ENCODE data around the gene DNLZ. TPM values are rescaled to one million over a fixed set of nuclear protein-coding genes. Genes with fewer than 3 reads are reported as not detected.

Gene DNLZ
- total RNA-seq, 4 donors from 2014 or later, result 16.2 to 58.4 (median 23.1) TPM

GRCh38 chr9:136311051-136312008 is 52.2 kb downstream of the DNLZ start:
- Histone ChIP-seq H3K9me3 (no peaks in the 10 kb centered on the region), H3K27me3 (no peaks in the 10 kb centered on the region), H3K4me3 (replicated peaks in 1 of 3) (peak overlapping the region in 1 of 3 donors; percentile 23), H3K4me1 (peaks cover 28 to 38% of the 10 kb centered on the region in 2 donors), H3K36me3 (no peaks in the 10 kb centered on the region), H3K27ac (peak overlapping the region; percentile 21 to 61 (median 46))
- 32 to 49% methylated on average over 9 to 19 of the region's 23 CpGs for WGBS, 2 donors
- intact Hi-C loops (cut with DNase I), result no loop called here
- DNase-seq, result peak; percentile 83 to 84
- TF ChIP-seq CTCF (IDR thresholded peaks at IDR 0.05) (no peak), POLR2A (IDR thresholded peaks at IDR 0.05) (peak in 1 of 2 donors; percentile 35)

- no peaks in the 10 kb centered on the region for H3K27me3 ChIP-seq
- H3K4me1 ChIP-seq, result peaks cover 28 to 38% of the 10 kb centered on the region in 2 donors
- WGBS, 2 donors, result 32 to 50% methylated on average over 10 to 12 of the region's 28 CpGs
- intact Hi-C loops (cut with DNase I), result no loop called here
- H3K27ac ChIP-seq, result peak overlapping the region; percentile 12 to 61 (median 46)
- no peaks in the 10 kb centered on the region for H3K9me3 ChIP-seq
- peak overlapping the region in 1 of 3 donors; percentile 23 for H3K4me3 ChIP-seq (replicated peaks in 1 of 3)
- DNase-seq, result peak; percentile 28 to 36
- no peak for TF ChIP-seq POLR2A (IDR thresholded peaks at IDR 0.05)
- no peak for TF ChIP-seq CTCF (IDR thresholded peaks at IDR 0.05)
- H3K36me3 ChIP-seq, result no peaks in the 10 kb centered on the region
Measured at GRCh38 chr9:136310273-136311030, 53.1 kb downstream of the DNLZ start.

- WGBS, 2 donors, result 89 to 92% methylated on average over 5 of the region's 5 CpGs
Measured at GRCh38 chr9:136309806-136310220, 53.7 kb downstream of the DNLZ start.

More at GRCh38 chr9:136309806-136310220, 53.7 kb downstream of the DNLZ start:
- H3K27ac ChIP-seq, result peak overlapping the region in 1 of 3 donors; percentile 37
- no peak for DNase-seq
- TF ChIP-seq CTCF (IDR thresholded peaks at IDR 0.05), result no peak
- TF ChIP-seq POLR2A (IDR thresholded peaks at IDR 0.05), result no peak
- peaks cover 28 to 38% of the 10 kb centered on the region in 2 donors for H3K4me1 ChIP-seq
- intact Hi-C loops (cut with DNase I), result no loop called here
- H3K27me3 ChIP-seq, result no peaks in the 10 kb centered on the region
- H3K4me3 ChIP-seq (replicated peaks in 1 of 3), result no peak overlapping the region
- no peaks in the 10 kb centered on the region for H3K36me3 ChIP-seq
- H3K9me3 ChIP-seq, result no peaks in the 10 kb centered on the region

Other genes starting within 250 kb of the DNLZ start
- gene TMEM250, start 244.9 kb downstream of the DNLZ start, total RNA-seq, result 10 to 100 TPM; 23.5 to 35.3 (median 25.6) TPM
- gene LHX3, start 158.6 kb downstream of the DNLZ start, total RNA-seq, result not detected
- 10 to 100 TPM in 3 of 4 donors, 1 to 10 TPM in 1; 8.9 to 19.1 (median 11.2) TPM for gene QSOX2, start 117.9 kb downstream of the DNLZ start, total RNA-seq
- gene CCDC187, start 59.6 kb downstream of the DNLZ start, total RNA-seq, result 1 to 10 TPM; 5.2 to 9.1 (median 6.2) TPM
- gene GPSM1, start 36.2 kb downstream of the DNLZ start, total RNA-seq, result 10 to 100 TPM in 3 of 4 donors, 1 to 10 TPM in 1; 5.9 to 18.1 (median 12.2) TPM
- gene CARD9, start 9.9 kb upstream of the DNLZ start, total RNA-seq, result 1 to 10 TPM in 1 of 4 donors, under 1 TPM in 3; 0.27 to 1.5 (median 0.74) TPM
- 1 to 10 TPM; 7.0 to 8.0 (median 7.5) TPM for gene SNAPC4, start 36.4 kb upstream of the DNLZ start, total RNA-seq
- 10 to 100 TPM; 27.9 to 46.1 (median 33.9) TPM for gene ENTR1, start 46.9 kb upstream of the DNLZ start, total RNA-seq
- gene PMPCA, start 46.9 kb upstream of the DNLZ start, total RNA-seq, result 10 to 100 TPM; 28.8 to 48.2 (median 39.0) TPM
- gene INPP5E, start 76.1 kb upstream of the DNLZ start, total RNA-seq, result 10 to 100 TPM; 10.2 to 21.3 (median 13.4) TPM
- gene SEC16A, start 119.3 kb upstream of the DNLZ start, total RNA-seq, result 10 to 100 TPM; 47.7 to 73.8 (median 62.5) TPM
- 10 to 100 TPM; 19.6 to 35.4 (median 23.2) TPM for gene NOTCH1, start 182.3 kb upstream of the DNLZ start, total RNA-seq

Data from thyroid gland (tissue), 4 donors.